Measurements from ENCODE around the gene SCGB3A2. TPM values are rescaled to one million over a fixed set of nuclear protein-coding genes. Genes with fewer than 3 reads are reported as not detected.

SCGB3A2 gene
- total RNA-seq, 1 donor from 2014 or later: 624 TPM

DNA sequence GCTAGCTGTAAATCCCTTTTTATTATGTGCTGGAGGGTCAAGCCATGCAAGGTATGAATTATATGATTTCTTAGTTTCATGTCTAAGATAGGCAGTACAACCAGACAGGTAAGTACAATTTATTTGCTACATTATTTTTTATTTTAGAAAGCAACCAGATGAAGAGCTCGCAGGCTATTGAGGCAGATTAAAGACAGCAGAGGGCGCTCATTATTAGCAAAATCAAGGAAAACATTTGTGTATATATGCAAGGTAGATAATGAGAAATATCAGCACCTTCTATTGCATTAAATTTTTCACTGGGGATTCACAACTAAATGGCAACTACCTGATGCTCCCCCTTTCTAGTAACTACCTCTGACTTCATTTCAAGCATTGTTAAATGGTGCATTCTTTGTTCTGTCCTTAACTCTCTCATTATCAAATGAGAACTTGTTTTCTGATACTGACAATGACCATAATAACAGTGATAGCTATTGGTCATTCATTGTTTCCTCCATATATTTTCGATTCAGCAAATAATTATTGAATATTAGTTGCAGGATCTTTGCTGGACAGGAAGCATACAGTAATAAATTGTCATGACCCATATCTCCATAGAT lies 8.6 kb downstream of the SCGB3A2 start:
- Histone ChIP-seq H3K4me3 (no peak overlapping the region), H3K4me1 (no peaks in the 10 kb centered on the region), H3K27ac (no peak overlapping the region), H3K9me3 (no peaks in the 10 kb centered on the region), H3K36me3 (no peaks in the 10 kb centered on the region), H3K27me3 (ENCODE audit: low read depth) (no peaks in the 10 kb centered on the region)
- intact Hi-C loops (cut with DNase I): loop anchor here (10.0 kb wide), 1 partner anchor 48 kb away; no protein-coding TSS in a partner anchor
- DNase-seq: no peak
- TF ChIP-seq, protein P1, sequence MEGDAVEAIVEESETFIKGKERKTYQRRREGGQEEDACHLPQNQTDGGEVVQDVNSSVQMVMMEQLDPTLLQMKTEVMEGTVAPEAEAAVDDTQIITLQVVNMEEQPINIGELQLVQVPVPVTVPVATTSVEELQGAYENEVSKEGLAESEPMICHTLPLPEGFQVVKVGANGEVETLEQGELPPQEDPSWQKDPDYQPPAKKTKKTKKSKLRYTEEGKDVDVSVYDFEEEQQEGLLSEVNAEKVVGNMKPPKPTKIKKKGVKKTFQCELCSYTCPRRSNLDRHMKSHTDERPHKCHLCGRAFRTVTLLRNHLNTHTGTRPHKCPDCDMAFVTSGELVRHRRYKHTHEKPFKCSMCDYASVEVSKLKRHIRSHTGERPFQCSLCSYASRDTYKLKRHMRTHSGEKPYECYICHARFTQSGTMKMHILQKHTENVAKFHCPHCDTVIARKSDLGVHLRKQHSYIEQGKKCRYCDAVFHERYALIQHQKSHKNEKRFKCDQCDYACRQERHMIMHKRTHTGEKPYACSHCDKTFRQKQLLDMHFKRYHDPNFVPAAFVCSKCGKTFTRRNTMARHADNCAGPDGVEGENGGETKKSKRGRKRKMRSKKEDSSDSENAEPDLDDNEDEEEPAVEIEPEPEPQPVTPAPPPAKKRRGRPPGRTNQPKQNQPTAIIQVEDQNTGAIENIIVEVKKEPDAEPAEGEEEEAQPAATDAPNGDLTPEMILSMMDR (IDR thresholded peaks at IDR 0.05): peak; percentile 55
- no peak for ATAC-seq

- no peaks in the 10 kb centered on the region for H3K27me3 ChIP-seq (ENCODE audit: low read depth)
- H3K27ac ChIP-seq: no peak overlapping the region
- intact Hi-C loops (cut with DNase I): loop anchor here (10.0 kb wide), 1 partner anchor 47 kb away; no protein-coding TSS in a partner anchor
- H3K36me3 ChIP-seq: no peaks in the 10 kb centered on the region
- no peaks in the 10 kb centered on the region for H3K4me1 ChIP-seq
- H3K4me3 ChIP-seq: no peak overlapping the region
- H3K9me3 ChIP-seq: no peaks in the 10 kb centered on the region
- no peak for ATAC-seq
- TF ChIP-seq, protein P1 (IDR thresholded peaks at IDR 0.05): no peak
- no peak for DNase-seq
These were observed 9.4 kb downstream of the SCGB3A2 start for GRCh38 chr5:147887930-147888329.

GRCh38 chr5:147892696-147893296 lies 14.3 kb downstream of the SCGB3A2 start:
- H3K27ac ChIP-seq: no peak overlapping the region
- no peaks in the 10 kb centered on the region for H3K9me3 ChIP-seq
- H3K4me1 ChIP-seq: no peaks in the 10 kb centered on the region
- H3K4me3 ChIP-seq: no peak overlapping the region
- H3K27me3 ChIP-seq (ENCODE audit: low read depth): no peaks in the 10 kb centered on the region
- TF ChIP-seq, protein P1 (IDR thresholded peaks at IDR 0.05): no peak
- DNase-seq: no peak
- peak; percentile 54 to 82 for ATAC-seq
- no peaks in the 10 kb centered on the region for H3K36me3 ChIP-seq
- intact Hi-C loops (cut with DNase I): no loop called here

DNA sequence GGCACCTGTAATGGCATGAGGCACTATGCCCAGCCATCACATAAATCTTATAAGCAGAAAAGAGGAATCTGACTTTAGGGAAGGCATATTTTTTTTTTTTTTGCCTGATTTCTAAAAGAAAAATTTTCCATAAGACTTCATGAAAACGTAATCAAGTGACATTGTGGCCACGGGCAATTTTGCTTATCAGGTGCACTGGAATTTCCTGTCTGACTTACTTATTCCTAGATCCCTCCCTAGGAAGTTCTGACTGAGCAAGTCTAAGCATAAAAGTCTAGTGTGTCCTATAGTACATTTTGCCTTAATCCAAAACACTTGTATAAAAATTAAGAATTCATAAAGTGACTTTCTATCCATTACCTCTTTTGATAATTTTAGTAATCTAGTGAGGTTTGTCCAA lies 15.3 kb downstream of the SCGB3A2 start:
- TF ChIP-seq, protein P1 (IDR thresholded peaks at IDR 0.05): no peak
- Histone ChIP-seq H3K9me3 (no peaks in the 10 kb centered on the region), H3K27ac (no peak overlapping the region), H3K27me3 (ENCODE audit: low read depth) (no peaks in the 10 kb centered on the region), H3K4me1 (no peaks in the 10 kb centered on the region), H3K4me3 (no peak overlapping the region), H3K36me3 (no peaks in the 10 kb centered on the region)
- intact Hi-C loops (cut with DNase I): no loop called here
- ATAC-seq (no peak), DNase-seq (no peak)

- Histone ChIP-seq H3K36me3 (no peaks in the 10 kb centered on the region), H3K9me3 (no peaks in the 10 kb centered on the region), H3K27ac (no peak overlapping the region), H3K27me3 (ENCODE audit: low read depth) (no peaks in the 10 kb centered on the region), H3K4me1 (no peaks in the 10 kb centered on the region), H3K4me3 (no peak overlapping the region)
- intact Hi-C loops (cut with DNase I): no loop called here
- TF ChIP-seq, protein P1 (IDR thresholded peaks at IDR 0.05): no peak
- DNase-seq: no peak
- ATAC-seq: no peak
These were observed 17.4 kb downstream of the SCGB3A2 start for GRCh38 chr5:147895864-147896263.

All from lower lobe of right lung (tissue), 2 donors.